ENCODE measurements around the gene SHTN1.

The SHTN1 gene

GRCh38 chr10:116915340-116915739, 89.6 kb downstream of the SHTN1 start:
- no peak for DNase-seq

DNA sequence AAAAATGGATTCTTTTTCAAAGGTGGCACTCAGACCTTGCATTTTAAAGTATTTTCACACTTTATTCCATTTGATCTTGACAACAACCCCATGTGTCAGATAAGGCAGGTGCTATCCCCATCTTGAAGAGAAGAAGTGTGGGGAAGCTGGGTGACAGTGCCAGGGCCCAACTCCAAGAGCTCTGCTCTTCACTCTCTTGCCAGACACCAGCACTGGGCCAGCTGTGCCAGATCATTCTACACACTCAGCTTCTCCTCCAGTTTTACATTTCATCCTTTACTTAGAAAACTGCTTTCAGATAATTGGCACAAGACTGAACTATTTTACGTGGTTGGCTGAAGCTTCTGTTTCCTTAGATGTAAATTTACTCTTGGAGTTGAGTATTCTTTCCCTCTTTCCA, 91.3 kb downstream of the SHTN1 start:
- no peak for DNase-seq

DNA sequence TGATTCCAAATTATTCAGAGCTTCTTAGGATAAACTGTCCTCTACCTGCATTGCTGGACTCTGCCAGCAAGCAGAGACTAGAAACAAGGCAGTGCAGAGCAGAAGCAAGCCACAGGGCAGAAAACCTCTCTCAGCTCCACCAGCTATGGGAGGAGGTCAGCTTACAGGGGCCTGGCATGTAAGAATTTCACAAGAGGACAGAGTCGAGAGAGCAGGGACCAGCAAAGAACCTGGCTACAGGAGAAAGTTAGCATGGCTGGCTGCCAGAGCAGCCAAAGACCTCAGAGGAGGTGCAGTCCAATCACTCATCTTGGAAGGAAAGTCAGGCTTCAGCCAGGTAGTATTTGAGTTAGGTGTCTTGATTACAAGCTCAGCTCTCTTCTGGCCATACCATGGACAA, 92.8 kb downstream of the SHTN1 start:
- no peak for DNase-seq

- DNase-seq: peak; percentile 13
Measured at GRCh38 chr10:116910910-116911309, 94.1 kb downstream of the SHTN1 start.

- DNase-seq: no peak
Measured at GRCh38 chr10:116909307-116909706, 95.7 kb downstream of the SHTN1 start.

- DNase-seq: no peak
Measured at GRCh38 chr10:116907245-116907987, 97.6 kb downstream of the SHTN1 start.

GRCh38 chr10:116905845-116906210, 99.2 kb downstream of the SHTN1 start:
- DNase-seq: no peak

DNA sequence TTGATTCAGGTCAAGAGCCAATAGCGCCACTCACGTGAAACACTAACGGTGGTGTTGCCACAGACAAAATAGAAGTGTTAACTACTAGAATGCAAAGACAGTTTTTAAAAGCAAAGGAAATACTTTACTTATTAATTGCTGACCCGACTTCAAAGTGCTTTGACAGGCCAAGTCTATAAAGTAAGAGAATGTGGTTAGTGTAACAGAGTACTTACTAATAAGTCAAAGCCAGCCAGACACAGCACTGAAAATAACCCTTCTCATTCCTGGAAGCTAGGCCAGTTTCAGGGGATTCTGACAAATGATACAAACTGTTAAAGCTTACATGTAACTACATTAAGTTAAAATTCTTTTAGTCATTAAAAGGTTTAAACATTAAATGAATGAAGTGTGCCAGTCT, 105.4 kb downstream of the SHTN1 start:
- DNase-seq: no peak

- DNase-seq: no peak
Measured at GRCh38 chr10:116893686-116894037, 111.3 kb downstream of the SHTN1 start.

DNA sequence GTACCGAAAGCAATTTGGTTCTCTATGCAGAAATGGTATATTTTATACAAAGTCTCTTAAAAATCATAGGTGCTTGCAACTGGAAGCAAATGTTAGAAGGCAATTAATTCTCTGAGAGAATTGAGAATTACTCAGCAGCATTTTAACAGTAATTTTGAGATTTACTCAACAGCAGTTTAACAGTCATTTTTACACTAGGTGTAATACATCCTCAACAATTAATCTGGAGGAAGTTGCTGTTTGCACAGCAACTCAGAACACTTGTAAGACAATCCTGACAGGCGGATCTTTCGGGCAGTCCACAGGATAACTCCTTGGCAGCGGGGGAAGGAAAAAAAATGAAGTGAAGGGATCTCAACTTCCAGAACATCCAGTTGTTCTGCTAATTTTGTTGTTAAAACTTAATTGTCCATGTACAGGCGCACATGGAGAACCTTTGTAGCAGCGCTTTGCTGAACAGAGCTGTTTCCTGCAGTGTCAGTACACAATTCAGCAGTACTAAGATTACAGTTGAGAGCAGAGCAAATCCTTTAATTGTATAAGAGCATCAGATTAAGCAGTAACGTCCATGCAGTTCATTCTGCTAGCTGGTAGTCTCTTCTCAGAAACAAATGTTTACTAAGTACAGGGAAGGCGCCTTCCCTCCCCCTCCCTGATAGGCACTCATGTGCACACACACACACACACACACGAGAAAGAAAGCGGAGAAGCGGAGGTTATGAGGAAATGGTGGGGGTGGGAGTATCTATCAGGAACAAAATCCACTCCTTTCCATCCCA, 111.9 kb downstream of the SHTN1 start:
- no peak for DNase-seq

GRCh38 chr10:116891208-116891607, 113.8 kb downstream of the SHTN1 start:
- DNase-seq: no peak

GRCh38 chr10:116889066-116889465, 115.9 kb downstream of the SHTN1 start:
- no peak for DNase-seq

- no peak for DNase-seq
Measured at GRCh38 chr10:116888380-116889055, 116.5 kb downstream of the SHTN1 start.

DNA sequence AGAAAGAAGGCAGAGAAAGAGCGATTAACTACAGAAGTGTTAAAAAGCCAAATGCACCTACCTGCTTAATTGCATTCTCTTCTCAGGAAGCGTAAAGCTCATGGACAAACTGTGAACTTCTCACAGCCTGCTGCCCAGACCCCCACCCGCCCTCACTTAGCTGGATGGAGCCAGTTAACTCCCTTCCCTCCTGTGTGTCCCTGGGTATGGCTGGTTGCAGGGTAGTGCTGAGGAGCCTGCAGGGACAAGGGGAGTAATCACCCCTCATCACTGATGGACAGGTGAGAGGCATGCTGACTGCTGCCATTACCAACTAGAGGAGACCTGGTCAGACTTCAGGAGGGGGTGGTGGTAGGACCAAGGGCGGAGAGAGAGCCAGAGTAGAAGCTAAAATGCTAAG, 118.2 kb downstream of the SHTN1 start:
- no peak for DNase-seq

- DNase-seq: no peak
Measured at GRCh38 chr10:116882639-116883038, 122.3 kb downstream of the SHTN1 start.

- no peak for DNase-seq
Measured at GRCh38 chr10:116880716-116881482, 124.1 kb downstream of the SHTN1 start.

DNA sequence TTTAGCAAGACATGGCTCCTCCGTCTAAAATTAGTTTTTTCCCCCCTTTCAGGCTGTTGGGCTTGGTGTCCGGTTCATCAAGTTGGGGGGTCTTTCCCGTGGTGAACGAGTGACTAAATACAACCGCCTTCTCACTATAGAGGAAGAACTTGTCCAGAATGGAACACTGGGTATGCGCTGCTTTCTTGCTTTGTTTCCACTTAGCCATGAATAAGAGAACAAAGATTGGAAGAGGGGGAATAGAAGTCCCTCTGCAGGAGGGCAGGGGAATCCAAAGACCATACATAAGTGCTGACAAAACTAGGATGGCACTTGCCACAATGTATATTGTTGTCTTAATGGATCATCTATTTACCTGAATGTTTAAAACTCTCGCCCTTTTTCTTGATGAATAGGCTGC, 125.2 kb downstream of the SHTN1 start:
- DNase-seq: no peak

GRCh38 chr10:116878123-116878522, 126.9 kb downstream of the SHTN1 start:
- no peak for DNase-seq

GRCh38 chr10:116877391-116877790, 127.6 kb downstream of the SHTN1 start:
- DNase-seq: no peak

DNA sequence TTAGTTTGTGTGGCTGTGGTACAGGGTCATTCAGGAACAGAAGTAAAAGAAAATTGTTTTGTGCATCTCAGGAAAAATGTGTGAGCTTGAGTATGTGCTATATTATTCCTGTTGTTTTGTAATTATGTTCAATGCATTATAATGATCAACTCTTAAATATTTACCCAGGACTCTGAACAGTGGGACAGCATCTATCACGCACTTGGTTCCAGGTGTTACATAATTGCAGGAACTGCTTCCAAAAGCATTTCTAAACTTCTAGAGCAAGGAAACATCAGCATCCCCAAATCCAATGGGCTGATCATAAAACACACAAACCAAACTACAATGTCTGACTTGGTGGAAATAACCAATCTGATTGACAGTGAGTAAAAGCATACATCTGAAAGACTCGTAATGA, 129.1 kb downstream of the SHTN1 start:
- DNase-seq: no peak

GRCh38 chr10:116873134-116873533, 131.9 kb downstream of the SHTN1 start:
- DNase-seq: no peak

DNA sequence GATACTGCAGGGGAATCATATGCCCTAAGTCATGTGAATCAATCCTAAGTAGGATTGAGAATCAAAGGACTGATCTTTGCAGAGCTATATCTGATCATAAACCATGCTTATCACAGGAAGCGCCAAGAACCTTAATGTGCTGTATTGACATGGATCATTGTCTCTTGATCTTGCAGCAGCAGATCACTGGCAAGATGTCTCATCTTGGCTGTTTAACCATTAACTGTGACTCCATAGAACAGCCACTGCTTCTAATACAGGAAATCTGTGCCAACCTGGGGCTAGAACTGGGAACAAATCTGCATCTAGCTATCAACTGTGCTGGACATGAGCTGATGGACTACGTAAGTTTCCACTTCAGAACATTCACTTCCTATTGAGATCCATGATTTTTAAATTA, 134.0 kb downstream of the SHTN1 start:
- DNase-seq: no peak

- DNase-seq: no peak
Measured at GRCh38 chr10:116868722-116869121, 136.3 kb downstream of the SHTN1 start.

Data from NCI-H1105 treated with DMSO at 0.1 percent for 48 hours (cell line).